GM12873 (cell line): ENCODE data around the gene S100A2.
A peak's percentile ranks its signal among the peaks of the same experiment; 100 is the strongest.

Experiments used
- TF ChIP-seq, protein P1 (sequence below): IDR thresholded peaks from 2 replicates; pipeline ENCODE4 v1.5.1; 2012; ENCODE audit warnings: low read depth, mild to moderate bottlenecking, moderate library complexity, low read length, control low read depth; ENCODE audit not compliant: insufficient read depth; ENCODE audit errors: missing control alignments

S100A2 gene

DNA sequence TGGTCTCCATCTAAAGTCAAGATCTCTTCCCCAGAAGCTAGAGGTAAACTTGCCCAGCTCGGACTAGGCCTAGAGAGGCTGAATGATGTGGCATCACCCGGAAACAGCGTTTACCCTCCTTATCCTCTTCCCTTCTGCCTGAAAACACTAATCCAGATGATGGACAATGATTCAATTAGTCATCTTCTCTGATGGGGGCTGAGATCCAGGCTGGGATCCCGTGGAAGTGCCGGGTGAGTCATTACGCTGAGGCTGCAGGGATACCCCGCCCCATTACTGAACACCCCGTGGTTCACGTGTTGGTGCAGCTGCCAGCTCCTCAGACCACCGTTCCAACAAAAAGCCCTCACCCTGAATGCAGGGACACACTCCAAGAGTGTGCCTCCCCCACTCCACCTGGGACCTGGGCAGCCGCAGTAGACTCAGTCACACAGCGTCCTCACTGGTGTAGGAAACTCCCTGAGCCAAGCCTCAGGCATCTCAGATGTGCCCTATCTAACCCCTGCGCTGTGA is 31.9 kb downstream of the S100A2 start:
- TF ChIP-seq, protein P1, sequence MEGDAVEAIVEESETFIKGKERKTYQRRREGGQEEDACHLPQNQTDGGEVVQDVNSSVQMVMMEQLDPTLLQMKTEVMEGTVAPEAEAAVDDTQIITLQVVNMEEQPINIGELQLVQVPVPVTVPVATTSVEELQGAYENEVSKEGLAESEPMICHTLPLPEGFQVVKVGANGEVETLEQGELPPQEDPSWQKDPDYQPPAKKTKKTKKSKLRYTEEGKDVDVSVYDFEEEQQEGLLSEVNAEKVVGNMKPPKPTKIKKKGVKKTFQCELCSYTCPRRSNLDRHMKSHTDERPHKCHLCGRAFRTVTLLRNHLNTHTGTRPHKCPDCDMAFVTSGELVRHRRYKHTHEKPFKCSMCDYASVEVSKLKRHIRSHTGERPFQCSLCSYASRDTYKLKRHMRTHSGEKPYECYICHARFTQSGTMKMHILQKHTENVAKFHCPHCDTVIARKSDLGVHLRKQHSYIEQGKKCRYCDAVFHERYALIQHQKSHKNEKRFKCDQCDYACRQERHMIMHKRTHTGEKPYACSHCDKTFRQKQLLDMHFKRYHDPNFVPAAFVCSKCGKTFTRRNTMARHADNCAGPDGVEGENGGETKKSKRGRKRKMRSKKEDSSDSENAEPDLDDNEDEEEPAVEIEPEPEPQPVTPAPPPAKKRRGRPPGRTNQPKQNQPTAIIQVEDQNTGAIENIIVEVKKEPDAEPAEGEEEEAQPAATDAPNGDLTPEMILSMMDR = no peak

DNA sequence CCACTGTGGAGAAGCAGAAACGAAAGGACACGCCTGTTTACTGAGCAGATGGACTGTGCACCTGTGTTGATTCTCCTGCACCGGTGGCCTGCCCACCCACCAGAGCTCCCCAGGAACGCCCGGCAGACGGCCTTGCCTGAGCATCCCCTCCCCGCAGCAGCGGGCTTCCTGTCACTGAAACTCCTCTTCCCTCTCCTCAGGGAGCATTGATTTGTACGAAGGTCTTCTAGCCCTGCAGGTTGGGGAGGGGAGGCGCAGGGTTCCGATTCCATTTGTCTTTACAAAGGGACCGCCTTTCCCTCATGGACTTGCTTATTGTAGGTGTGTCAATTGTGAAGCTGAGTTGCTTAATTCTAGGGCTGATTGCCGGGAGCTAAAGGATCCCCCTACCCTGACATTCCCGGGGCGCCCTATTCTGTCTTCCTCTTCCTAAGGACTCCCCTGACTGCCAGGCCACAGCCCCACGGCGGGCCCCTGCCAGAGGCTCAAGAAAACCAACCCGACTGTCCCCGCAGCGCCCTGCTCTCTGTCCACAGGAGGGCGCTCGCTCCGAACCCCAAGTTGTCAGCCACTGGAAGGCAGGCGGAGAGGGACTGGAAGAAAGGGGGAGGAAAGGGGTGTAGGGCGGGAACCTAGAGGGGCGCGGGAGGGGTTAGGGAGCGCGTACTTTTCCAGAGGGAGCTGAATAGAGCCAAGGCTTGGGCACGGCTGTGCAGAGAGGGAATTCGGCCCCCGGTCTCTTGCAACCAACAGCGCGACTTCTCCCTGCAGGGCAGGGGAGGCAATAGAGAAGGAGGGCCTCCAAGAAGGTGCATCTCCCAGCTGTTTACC is 32.7 kb downstream of the S100A2 start:
- TF ChIP-seq, protein P1 = peak; percentile 74

DNA sequence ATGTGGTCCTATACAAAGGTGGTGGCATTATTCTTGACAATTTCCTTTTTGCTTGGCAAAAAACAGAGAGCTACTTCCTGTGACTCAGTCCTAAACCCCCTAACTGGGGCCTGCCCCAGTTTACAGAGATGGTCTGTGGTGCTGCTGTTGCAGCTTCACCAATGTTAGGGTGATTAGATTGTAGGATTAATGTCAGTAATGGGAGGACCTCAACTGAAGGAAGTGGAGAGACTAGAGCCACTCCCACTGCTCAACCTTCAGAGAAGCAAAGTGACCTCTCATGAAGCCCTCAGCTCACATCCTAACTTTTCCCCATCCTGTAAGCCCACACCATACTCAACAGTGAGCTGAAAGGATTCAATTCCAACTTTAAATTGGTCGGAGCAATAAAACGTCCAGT is 33.5 kb downstream of the S100A2 start:
- TF ChIP-seq, protein P1 = no peak

DNA sequence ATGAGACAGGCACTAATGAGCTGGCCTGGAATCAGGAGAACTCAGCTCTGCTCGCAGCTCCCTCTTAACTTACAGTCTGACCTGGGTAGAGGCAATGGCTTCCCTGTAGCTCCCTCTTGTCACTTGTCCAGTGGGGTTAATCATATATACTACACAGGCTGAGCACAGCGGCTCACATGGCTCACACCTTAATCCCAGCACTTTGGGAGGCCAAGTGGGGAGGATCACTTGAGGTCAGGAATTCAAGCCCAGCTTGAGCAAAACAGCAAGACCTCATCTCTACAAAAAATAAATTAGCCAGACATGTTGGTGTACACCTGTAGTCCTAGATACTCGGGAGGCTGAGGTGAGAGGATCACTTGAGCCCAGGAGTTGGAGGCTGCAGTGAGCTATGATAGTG is 34.0 kb downstream of the S100A2 start:
- TF ChIP-seq, protein P1 = no peak

DNA sequence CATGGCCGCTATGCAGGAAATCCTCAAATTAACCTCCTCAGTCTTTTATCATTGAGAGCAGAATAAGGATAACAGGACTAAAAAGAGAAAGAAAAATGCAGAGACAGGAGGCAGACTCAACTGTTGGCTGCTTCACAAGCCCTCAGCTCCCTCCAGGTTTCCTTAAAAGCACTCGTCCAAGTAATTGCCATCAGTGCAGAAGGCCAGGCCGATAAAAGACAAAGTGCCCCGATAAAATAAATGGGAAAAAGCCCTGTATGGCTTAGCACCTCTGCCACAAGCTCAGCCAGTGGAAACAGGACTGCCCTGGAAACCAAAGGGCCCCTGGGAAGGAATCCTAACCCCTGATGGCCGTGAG is 38.0 kb downstream of the S100A2 start:
- TF ChIP-seq, protein P1 = no peak

DNA sequence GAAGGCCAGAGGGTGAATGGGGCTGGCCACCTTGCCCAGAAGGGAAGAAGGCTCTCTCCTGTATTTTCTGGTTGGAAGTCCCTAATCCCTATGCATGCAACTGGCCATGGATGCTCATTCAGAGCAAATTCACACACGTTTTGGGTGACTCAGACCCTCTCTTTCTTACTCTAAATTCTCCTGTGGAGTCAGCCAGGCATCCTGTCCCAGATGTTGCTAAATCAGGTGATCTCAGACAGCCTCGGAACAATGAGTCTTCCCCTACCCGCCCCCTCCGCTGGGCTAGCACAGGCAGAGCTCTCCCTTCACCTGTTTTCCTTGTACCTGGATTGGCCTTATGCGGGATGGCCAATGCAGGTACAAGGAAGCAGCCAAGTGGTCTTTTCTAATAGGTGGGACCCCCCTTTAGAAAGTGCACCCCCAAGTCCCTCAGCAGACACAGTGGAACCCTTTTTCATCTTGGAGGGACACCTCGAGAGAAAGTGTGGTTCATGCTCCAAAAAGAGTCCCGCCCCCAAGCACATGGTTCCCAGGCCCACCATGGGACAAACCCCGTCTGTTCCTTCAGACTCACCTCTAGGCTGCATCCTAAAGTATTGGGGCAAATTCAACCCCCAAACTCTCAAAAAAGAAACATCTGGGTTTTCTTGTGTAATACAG is 38.5 kb downstream of the S100A2 start:
- TF ChIP-seq, protein P1 = no peak

DNA sequence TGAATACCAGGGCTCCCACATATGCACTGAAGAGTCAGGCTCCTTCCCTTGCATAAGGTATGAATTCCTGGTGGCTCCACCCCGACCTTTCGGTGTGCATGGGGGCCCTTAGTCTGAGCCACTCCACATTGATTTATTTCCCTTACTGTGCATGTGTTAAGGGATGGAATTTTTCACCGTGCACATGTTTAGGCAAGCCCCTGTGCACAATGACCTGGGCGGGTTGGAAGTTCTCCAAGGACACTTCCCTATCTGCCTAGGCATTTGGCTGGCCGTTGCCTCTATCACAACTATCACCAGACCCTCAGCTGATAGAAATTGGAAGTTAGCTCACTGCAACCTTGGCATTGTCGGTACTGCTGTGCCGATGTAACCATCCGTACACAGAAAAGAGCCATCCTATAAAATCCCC is 39.5 kb downstream of the S100A2 start:
- TF ChIP-seq, protein P1 = no peak
